Activated CD4-positive, alpha-beta T cell treated with anti-CD3 and anti-CD28 coated beads, Interleukin-2, amount 50 U/mL, for 24 hours (primary cell): Measurements from ENCODE around the gene TTLL6.
A peak's percentile ranks its signal among the peaks of the same experiment; 100 is the strongest.
"Not testable (repeated sequence)": the region's sequence is repeated elsewhere in the genome, so short reads cannot be mapped to it uniquely, and the experiment has no call there.

Experiments
- DNase-seq, 2 donors: peaks; one replicate each; pipeline ENCODE4 v3.0.0-alpha.2; 2020; ENCODE audit warnings: low read depth in 1 of 2, low spot score in 1 of 2

The TTLL6 gene

GRCh38 chr17:48724251-48725003 is 92.6 kb downstream of the TTLL6 start:
- DNase-seq: peak; percentile 33 to 69

GRCh38 chr17:48723423-48724250 is 93.4 kb downstream of the TTLL6 start:
- no peak for DNase-seq

- DNase-seq: no peak
These were observed 94.1 kb downstream of the TTLL6 start, which contains the start of gene PRAC2 for GRCh38 chr17:48722915-48723422. Gene PRAC2 (plus strand): TSS chr17:48723185. CDS start chr17:48724411, 1,226 bp downstream.

- DNase-seq: no peak
These were observed 94.7 kb downstream of the TTLL6 start, which contains the start of gene PRAC1 for GRCh38 chr17:48722201-48722907. Gene PRAC1 (minus strand): TSS chr17:48722518. CDS start chr17:48722392, 126 bp downstream.

- DNase-seq: no peak
These were observed 96.0 kb downstream of the TTLL6 start for GRCh38 chr17:48721009-48721402.

GRCh38 chr17:48720266-48721008 is 96.6 kb downstream of the TTLL6 start:
- no peak for DNase-seq

- DNase-seq: no peak
These were observed 97.3 kb downstream of the TTLL6 start for GRCh38 chr17:48719642-48720265.

- DNase-seq: no peak
These were observed 98.0 kb downstream of the TTLL6 start for GRCh38 chr17:48718761-48719641.

- DNase-seq: no peak
These were observed 98.7 kb downstream of the TTLL6 start for GRCh38 chr17:48718227-48718760.

- DNase-seq: no peak
These were observed 99.4 kb downstream of the TTLL6 start for GRCh38 chr17:48717367-48718226.

GRCh38 chr17:48716549-48716948 is 100.5 kb downstream of the TTLL6 start:
- not testable (repeated sequence) for DNase-seq

GRCh38 chr17:48715496-48716399 is 101.3 kb downstream of the TTLL6 start:
- DNase-seq: no peak
